Measurements from ENCODE around the gene MAGI2. TPM values are rescaled to one million over a fixed set of nuclear protein-coding genes. Genes with fewer than 3 reads are reported as not detected.

The MAGI2 gene
- total RNA-seq, 4 donors from 2014 or later: 7.8 to 44.7 (median 21.1) TPM

DNA sequence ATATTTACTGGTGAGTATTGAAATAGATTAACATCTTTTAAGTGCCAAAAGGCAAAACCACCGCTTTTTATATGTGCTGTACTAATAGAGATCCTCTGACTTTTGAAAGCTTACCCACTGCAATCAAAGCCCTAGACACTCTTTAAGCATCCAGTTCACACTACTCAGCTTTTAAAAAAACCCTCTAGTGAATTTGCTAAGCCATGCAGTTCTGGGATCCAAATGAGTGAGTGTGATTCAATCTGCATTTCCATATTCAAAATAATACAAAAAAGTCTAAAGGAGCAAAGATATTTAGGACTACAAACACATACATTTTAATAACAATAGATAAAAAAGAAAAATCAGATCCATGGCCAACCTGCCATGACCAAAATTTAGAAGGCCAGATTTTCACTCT, 288.2 kb downstream of the MAGI2 start:
- WGBS, 2 donors (ENCODE audit: low coverage in 1 of 2): 100% methylated on average over 1 of the region's 1 CpG; no CpG with 5 or more reads in 1 of the 2 donors
- Histone ChIP-seq H3K27ac (no peak overlapping the region), H3K27me3 (no peaks in the 10 kb centered on the region), H3K4me1 (no peaks in the 10 kb centered on the region), H3K4me3 (no peak overlapping the region), H3K9me3 (no peaks in the 10 kb centered on the region), H3K36me3 (no peaks in the 10 kb centered on the region)
- ATAC-seq: no peak
- no peak for TF ChIP-seq POLR2AphosphoS5 (IDR thresholded peaks at IDR 0.05)
- TF ChIP-seq, protein P1, sequence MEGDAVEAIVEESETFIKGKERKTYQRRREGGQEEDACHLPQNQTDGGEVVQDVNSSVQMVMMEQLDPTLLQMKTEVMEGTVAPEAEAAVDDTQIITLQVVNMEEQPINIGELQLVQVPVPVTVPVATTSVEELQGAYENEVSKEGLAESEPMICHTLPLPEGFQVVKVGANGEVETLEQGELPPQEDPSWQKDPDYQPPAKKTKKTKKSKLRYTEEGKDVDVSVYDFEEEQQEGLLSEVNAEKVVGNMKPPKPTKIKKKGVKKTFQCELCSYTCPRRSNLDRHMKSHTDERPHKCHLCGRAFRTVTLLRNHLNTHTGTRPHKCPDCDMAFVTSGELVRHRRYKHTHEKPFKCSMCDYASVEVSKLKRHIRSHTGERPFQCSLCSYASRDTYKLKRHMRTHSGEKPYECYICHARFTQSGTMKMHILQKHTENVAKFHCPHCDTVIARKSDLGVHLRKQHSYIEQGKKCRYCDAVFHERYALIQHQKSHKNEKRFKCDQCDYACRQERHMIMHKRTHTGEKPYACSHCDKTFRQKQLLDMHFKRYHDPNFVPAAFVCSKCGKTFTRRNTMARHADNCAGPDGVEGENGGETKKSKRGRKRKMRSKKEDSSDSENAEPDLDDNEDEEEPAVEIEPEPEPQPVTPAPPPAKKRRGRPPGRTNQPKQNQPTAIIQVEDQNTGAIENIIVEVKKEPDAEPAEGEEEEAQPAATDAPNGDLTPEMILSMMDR (IDR thresholded peaks at IDR 0.05): no peak
- TF ChIP-seq EP300 (IDR thresholded peaks at IDR 0.05): no peak
- TF ChIP-seq POLR2A (IDR thresholded peaks at IDR 0.05): no peak

DNA sequence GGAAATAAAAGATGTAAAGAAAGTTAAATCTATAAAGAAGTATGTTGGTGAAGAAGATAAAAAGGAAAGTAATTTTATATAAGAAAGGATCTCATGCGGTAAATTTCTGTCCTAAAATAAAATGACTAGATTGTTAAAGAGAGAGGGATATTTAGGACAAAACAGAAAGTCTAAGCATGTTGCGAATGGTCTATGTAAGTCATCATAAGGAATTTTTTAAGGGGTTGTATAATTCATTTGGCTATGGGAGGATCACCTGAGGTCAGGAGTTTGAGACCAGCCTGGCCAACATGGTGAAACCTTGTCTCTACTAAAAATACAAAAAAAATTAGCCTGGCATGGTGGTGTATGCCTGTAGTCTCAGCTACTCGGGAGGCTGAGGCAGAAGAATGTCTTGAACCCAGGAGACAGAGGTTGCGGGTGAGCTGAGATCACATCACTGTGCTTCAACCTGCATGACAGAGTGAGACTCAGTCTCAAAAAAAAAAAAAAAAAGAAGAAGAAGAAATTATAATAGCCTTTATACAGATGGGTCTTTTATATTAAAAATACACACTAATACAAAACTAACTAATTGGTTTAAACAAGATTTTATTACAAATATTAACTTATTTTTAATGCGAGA, 294.3 kb downstream of the MAGI2 start:
- Histone ChIP-seq H3K27ac (no peak overlapping the region), H3K4me1 (no peaks in the 10 kb centered on the region), H3K27me3 (no peaks in the 10 kb centered on the region), H3K36me3 (no peaks in the 10 kb centered on the region), H3K9me3 (no peaks in the 10 kb centered on the region), H3K4me3 (no peak overlapping the region)
- 93 to 94% methylated on average over 3 to 5 of the region's 5 CpGs for WGBS, 2 donors (ENCODE audit: low coverage in 1 of 2)
- ATAC-seq: no peak
- TF ChIP-seq, protein P1 (IDR thresholded peaks at IDR 0.05): no peak
- TF ChIP-seq POLR2AphosphoS5 (IDR thresholded peaks at IDR 0.05) (no peak), EP300 (IDR thresholded peaks at IDR 0.05) (no peak), POLR2A (IDR thresholded peaks at IDR 0.05) (no peak)

DNA sequence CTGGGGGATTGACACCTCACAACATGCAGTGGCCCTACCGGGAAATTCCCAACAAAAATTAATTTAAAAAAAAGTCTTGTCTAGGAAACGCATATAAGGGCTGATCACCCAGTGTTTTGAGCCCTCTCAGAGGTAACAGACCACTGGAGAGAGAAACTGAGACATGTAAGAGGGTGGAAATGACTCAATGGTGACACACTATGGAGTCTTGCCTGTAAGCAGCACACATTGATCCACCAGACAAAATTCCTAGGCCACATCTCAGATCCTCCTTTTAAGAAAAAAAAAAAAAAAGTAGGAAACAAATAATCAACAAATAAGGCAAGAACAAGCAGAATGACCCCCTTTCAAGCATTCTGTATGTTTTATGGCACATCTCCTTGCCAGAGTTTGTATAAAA, 296.2 kb downstream of the MAGI2 start:
- Histone ChIP-seq H3K36me3 (no peaks in the 10 kb centered on the region), H3K27ac (no peak overlapping the region), H3K4me1 (no peaks in the 10 kb centered on the region), H3K9me3 (no peaks in the 10 kb centered on the region), H3K4me3 (no peak overlapping the region), H3K27me3 (no peaks in the 10 kb centered on the region)
- WGBS, 2 donors (ENCODE audit: low coverage in 1 of 2): 90% methylated on average over 2 of the region's 2 CpGs
- no peak for TF ChIP-seq POLR2A (IDR thresholded peaks at IDR 0.05)
- no peak for TF ChIP-seq EP300 (IDR thresholded peaks at IDR 0.05)
- TF ChIP-seq, protein P1 (IDR thresholded peaks at IDR 0.05): no peak
- no peak for TF ChIP-seq POLR2AphosphoS5 (IDR thresholded peaks at IDR 0.05)
- ATAC-seq: no peak

DNA sequence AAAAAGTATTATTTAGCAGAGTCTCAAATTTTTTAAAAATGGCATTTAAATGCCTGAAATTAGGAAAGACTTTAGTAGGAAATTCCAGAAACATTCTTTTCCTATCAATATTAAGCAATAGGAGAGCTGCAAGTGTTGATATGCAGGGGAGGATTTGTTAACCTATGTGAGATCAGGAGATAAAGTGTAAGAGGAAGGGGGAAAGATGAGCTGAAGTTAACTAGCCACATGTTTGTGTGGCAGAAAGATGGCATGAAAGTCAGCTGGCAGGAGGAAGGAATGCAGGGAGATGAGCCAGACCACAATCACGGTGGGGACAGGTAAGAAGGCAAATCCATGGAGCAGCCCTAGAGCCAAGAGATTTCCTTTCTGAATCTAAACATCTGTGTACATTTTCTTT, 303.6 kb downstream of the MAGI2 start:
- no peaks in the 10 kb centered on the region for H3K9me3 ChIP-seq
- no peak overlapping the region for H3K4me3 ChIP-seq
- WGBS, 2 donors (ENCODE audit: low coverage in 1 of 2): 38 to 50% methylated on average over 1 of the region's 1 CpG
- H3K27ac ChIP-seq: no peak overlapping the region
- H3K36me3 ChIP-seq: no peaks in the 10 kb centered on the region
- H3K27me3 ChIP-seq: no peaks in the 10 kb centered on the region
- no peaks in the 10 kb centered on the region for H3K4me1 ChIP-seq
- ATAC-seq: no peak
- no peak for TF ChIP-seq EP300 (IDR thresholded peaks at IDR 0.05)

DNA sequence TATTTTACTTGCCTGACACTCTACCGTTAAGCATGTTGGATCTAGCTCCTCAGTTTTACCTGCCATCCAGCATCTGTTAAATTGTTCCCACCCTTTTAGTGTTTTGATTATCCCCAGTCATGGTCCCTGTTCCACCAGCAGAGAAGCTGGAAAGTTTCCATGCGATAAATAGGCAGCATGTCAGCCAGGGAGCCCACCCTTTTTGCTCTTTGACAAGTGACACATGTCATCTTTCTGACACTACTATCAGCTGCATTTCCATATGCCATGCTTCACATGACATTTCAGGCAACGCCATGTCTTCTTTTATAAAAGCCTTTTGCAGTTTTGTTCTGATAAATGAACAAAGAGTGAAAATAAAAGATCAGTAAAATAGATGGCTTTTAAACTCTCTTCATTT, 310.8 kb downstream of the MAGI2 start:
- TF ChIP-seq POLR2AphosphoS5 (IDR thresholded peaks at IDR 0.05) (no peak), EP300 (IDR thresholded peaks at IDR 0.05) (no peak), POLR2A (IDR thresholded peaks at IDR 0.05) (no peak)
- TF ChIP-seq, protein P1 (IDR thresholded peaks at IDR 0.05): no peak
- Histone ChIP-seq H3K36me3 (no peaks in the 10 kb centered on the region), H3K4me3 (no peak overlapping the region), H3K27ac (no peak overlapping the region), H3K27me3 (no peaks in the 10 kb centered on the region), H3K9me3 (no peaks in the 10 kb centered on the region), H3K4me1 (no peaks in the 10 kb centered on the region)
- 69 to 75% methylated on average over 3 of the region's 3 CpGs for WGBS, 2 donors (ENCODE audit: low coverage in 1 of 2)
- no peak for ATAC-seq
